HL-60 (cell line): ENCODE measurements around the gene CFAP73.

ENCODE experiments used
- CTCF ChIP-seq: IDR thresholded peaks from one replicate; pipeline ENCODE4 v1.5.1; 2011; ENCODE audit warnings: low read length, control low read depth, inconsistent platforms; ENCODE audit not compliant: insufficient read depth
- POLR2AphosphoS5 ChIP-seq: IDR thresholded peaks from 2 replicates; pipeline ENCODE4 v1.6.1; 2012; ENCODE audit warnings: low read depth
- REST ChIP-seq: IDR thresholded peaks from 2 replicates; pipeline ENCODE4 v1.6.1; 2012; ENCODE audit warnings: low read depth; ENCODE audit not compliant: insufficient replicate concordance

GRCh38 chr12:113172185-113172584 is 22.7 kb downstream of the CFAP73 start:
- no peak for TF ChIP-seq CTCF
- no peak for TF ChIP-seq POLR2AphosphoS5
- no peak for TF ChIP-seq REST
